Uterus (tissue), 4 donors: ENCODE measurements around the gene AACS. TPM values are rescaled to one million over a fixed set of nuclear protein-coding genes. Genes with fewer than 3 reads are reported as not detected.
"Not testable (repeated sequence)": the region's sequence is repeated elsewhere in the genome, so short reads cannot be mapped to it uniquely, and the experiment has no call there.

Experiments
- DNase-seq, 2 donors: peaks; one replicate each; pipeline ENCODE4 v3.0.0-alpha.2; 2019 to 2020
- H3K27ac ChIP-seq, 2 donors: fragments of 200-600 bp; sonication (generic); 1 replicate in 1 of 2; 2 replicates in 1 of 2; pipeline ENCODE4 v1.5.1; 2016 to 2018
- H3K27me3 ChIP-seq, 2 donors: fragments of 200-600 bp; sonication (generic); one replicate each; pipeline ENCODE4 v1.5.1; 2018 to 2019; ENCODE audit warnings: control low read depth in 1 of 2
- H3K36me3 ChIP-seq, 2 donors: fragments of 200-600 bp; sonication (generic); one replicate each; pipeline ENCODE4 v1.5.1; 2019; ENCODE audit warnings: control low read depth in 1 of 2
- H3K4me1 ChIP-seq, 2 donors: fragments of 200-600 bp; sonication (generic); one replicate each; pipeline ENCODE4 v1.5.1; 2018 to 2019; ENCODE audit warnings: control low read depth in 1 of 2
- H3K4me3 ChIP-seq, 2 donors: fragments of 200-600 bp; sonication (generic); 1 replicate in 1 of 2; 2 replicates in 1 of 2; pipeline ENCODE4 v1.5.1; 2018 to 2019; ENCODE audit warnings: mild to moderate bottlenecking in 1 of 2
- H3K9me3 ChIP-seq, 2 donors: fragments of 200-600 bp; sonication (generic); one replicate each; pipeline ENCODE4 v1.5.1; 2019; ENCODE audit warnings: control low read depth in 1 of 2
- POLR2A ChIP-seq, 2 donors: fragments of 450-650 bp; IDR thresholded peaks; one replicate each; pipeline ENCODE4 v1.6.1; 2016; ENCODE audit warnings: antibody characterized with exemption in 2 of 2, mild to moderate bottlenecking in 1 of 2, moderate library complexity in 1 of 2
- intact Hi-C: fragments of 100-400 bp; cut with DNase I; formaldehyde crosslinking; loops from one replicate; pipeline ENCODE4 v1.15.1; 2023; ENCODE audit warnings: low total_unique reads
- total RNA-seq, 4 donors: library from RNA; depleted of rRNA in 3 of 4; stranded (reverse); fragments of >200 nt in 3 of 4; gene quantifications; one replicate each; pipeline versions ENCODE4 v1.1.0 to v1.2.4, GENCODE V29; 2014 to 2023
- TF ChIP-seq, protein P1 (sequence below), 4 experiments: fragments of 200-600 bp in 2 of 4; fragments of 450-650 bp in 2 of 4; sonication (generic) in 2 of 4; IDR thresholded peaks; one replicate each; pipeline ENCODE4 v1.5.1; 2016 to 2019; ENCODE audit warnings: antibody characterized with exemption in 4 of 4, mild to moderate bottlenecking in 2 of 4, moderate library complexity in 1 of 4
- donor health status: DM: yes; HTN: yes; CAD: no.

Gene AACS
- total RNA-seq, 4 donors from 2014 or later: 7.6 to 22.3 (median 20.0) TPM

GRCh38 chr12:125100551-125101434 lies 35.6 kb downstream of the AACS start:
- no peak overlapping the region for H3K4me3 ChIP-seq
- H3K9me3 ChIP-seq: no peaks in the 10 kb centered on the region
- no peak for DNase-seq
- intact Hi-C loops: no loop called here
- no peaks in the 10 kb centered on the region for H3K36me3 ChIP-seq
- no peaks in the 10 kb centered on the region for H3K27me3 ChIP-seq
- H3K4me1 ChIP-seq: no peaks in the 10 kb centered on the region
- TF ChIP-seq, protein P1, sequence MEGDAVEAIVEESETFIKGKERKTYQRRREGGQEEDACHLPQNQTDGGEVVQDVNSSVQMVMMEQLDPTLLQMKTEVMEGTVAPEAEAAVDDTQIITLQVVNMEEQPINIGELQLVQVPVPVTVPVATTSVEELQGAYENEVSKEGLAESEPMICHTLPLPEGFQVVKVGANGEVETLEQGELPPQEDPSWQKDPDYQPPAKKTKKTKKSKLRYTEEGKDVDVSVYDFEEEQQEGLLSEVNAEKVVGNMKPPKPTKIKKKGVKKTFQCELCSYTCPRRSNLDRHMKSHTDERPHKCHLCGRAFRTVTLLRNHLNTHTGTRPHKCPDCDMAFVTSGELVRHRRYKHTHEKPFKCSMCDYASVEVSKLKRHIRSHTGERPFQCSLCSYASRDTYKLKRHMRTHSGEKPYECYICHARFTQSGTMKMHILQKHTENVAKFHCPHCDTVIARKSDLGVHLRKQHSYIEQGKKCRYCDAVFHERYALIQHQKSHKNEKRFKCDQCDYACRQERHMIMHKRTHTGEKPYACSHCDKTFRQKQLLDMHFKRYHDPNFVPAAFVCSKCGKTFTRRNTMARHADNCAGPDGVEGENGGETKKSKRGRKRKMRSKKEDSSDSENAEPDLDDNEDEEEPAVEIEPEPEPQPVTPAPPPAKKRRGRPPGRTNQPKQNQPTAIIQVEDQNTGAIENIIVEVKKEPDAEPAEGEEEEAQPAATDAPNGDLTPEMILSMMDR (IDR thresholded peaks at IDR 0.05): no peak
- TF ChIP-seq POLR2A (IDR thresholded peaks at IDR 0.05): no peak
- no peak overlapping the region for H3K27ac ChIP-seq

DNA sequence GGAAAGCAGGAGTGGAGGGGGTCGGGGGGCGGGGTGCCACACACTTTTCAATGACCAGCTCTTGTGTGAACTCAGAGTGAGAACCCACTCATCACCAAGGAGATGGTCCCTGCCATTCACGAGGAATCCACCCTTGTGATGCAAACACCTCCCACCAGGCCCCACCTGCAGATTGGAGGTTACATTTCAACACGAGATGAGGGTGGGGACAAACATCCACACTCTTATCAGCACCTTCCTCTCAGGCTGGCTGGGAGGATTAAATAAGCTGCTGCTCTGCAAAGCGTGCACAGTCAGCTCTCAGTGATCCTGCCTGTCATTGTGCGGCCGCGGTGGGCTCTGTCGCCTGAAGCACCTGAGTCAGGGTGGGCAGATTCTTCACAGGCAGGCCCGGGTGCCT lies 39.7 kb downstream of the AACS start:
- H3K27ac ChIP-seq: no peak overlapping the region
- intact Hi-C loops: no loop called here
- H3K4me1 ChIP-seq: no peaks in the 10 kb centered on the region
- H3K36me3 ChIP-seq: no peaks in the 10 kb centered on the region
- TF ChIP-seq POLR2A (IDR thresholded peaks at IDR 0.05): no peak
- TF ChIP-seq, protein P1 (IDR thresholded peaks at IDR 0.05): no peak
- no peak for DNase-seq
- H3K4me3 ChIP-seq: no peak overlapping the region
- no peaks in the 10 kb centered on the region for H3K27me3 ChIP-seq
- no peaks in the 10 kb centered on the region for H3K9me3 ChIP-seq

DNA sequence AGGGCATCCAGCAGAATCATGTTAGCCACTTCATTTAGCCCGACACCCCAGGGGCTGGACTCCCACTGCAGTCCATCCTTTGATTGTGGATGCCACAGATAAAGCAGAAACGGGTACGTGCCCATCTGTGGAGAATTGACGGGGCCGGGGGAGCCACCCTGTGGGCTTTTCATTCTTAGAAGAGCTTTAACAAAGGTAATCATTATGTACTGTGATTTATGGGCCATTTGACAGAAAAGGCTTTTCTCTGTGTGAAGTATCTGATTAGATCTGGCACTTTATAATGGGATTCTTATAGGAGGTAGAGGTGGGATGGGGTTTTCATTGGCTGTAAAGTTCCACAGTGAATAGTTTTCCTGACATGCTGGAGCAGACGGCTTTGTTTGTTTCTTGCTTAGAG lies 40.4 kb downstream of the AACS start:
- intact Hi-C loops: no loop called here
- Histone ChIP-seq H3K9me3 (no peaks in the 10 kb centered on the region), H3K27ac (no peak overlapping the region), H3K27me3 (no peaks in the 10 kb centered on the region), H3K36me3 (no peaks in the 10 kb centered on the region), H3K4me1 (no peaks in the 10 kb centered on the region), H3K4me3 (no peak overlapping the region)
- no peak for DNase-seq
- no peak for TF ChIP-seq POLR2A (IDR thresholded peaks at IDR 0.05)
- TF ChIP-seq, protein P1 (IDR thresholded peaks at IDR 0.05): no peak

GRCh38 chr12:125110641-125111360 lies 45.6 kb downstream of the AACS start:
- Histone ChIP-seq H3K4me1 (no peaks in the 10 kb centered on the region), H3K9me3 (no peaks in the 10 kb centered on the region), H3K4me3 (no peak overlapping the region), H3K27me3 (no peaks in the 10 kb centered on the region), H3K27ac (no peak overlapping the region), H3K36me3 (no peaks in the 10 kb centered on the region)
- intact Hi-C loops: no loop called here
- TF ChIP-seq, protein P1 (IDR thresholded peaks at IDR 0.05): no peak
- no peak for TF ChIP-seq POLR2A (IDR thresholded peaks at IDR 0.05)
- no peak for DNase-seq

GRCh38 chr12:125111403-125111802 lies 46.2 kb downstream of the AACS start:
- no peak for TF ChIP-seq POLR2A (IDR thresholded peaks at IDR 0.05)
- TF ChIP-seq, protein P1 (IDR thresholded peaks at IDR 0.05): no peak
- no peaks in the 10 kb centered on the region for H3K9me3 ChIP-seq
- DNase-seq: no peak
- intact Hi-C loops: no loop called here
- H3K27me3 ChIP-seq: no peaks in the 10 kb centered on the region
- H3K4me3 ChIP-seq: no peak overlapping the region
- H3K27ac ChIP-seq: no peak overlapping the region
- no peaks in the 10 kb centered on the region for H3K4me1 ChIP-seq
- no peaks in the 10 kb centered on the region for H3K36me3 ChIP-seq

GRCh38 chr12:125112614-125113013 lies 47.4 kb downstream of the AACS start:
- H3K4me1 ChIP-seq, H3K27me3 ChIP-seq, DNase-seq, H3K9me3 ChIP-seq, H3K4me3 ChIP-seq, intact Hi-C loops, H3K27ac ChIP-seq, H3K36me3 ChIP-seq: not testable (repeated sequence)
